Stomach (tissue), 9 donors: ENCODE results near the gene PEX12. TPM values are rescaled to one million over a fixed set of nuclear protein-coding genes. Genes with fewer than 3 reads are reported as not detected.

Source experiments
- DNase-seq, 2 donors: peaks; one replicate each; pipeline versions ENCODE4 v3.0.0 to v3.0.0-alpha.2; 2013 to 2019
- H3K27ac ChIP-seq, 5 donors: fragments of 200-600 bp in 4 of 5; sonication (generic) in 4 of 5; one replicate each; pipeline ENCODE4 v1.5.1; 2013 to 2019; ENCODE audit warnings: mild to moderate bottlenecking in 1 of 5, moderate library complexity in 1 of 5
- H3K27me3 ChIP-seq, 3 donors: fragments of 200-600 bp; sonication (generic); one replicate each; pipeline ENCODE4 v1.5.1; 2017 to 2019; ENCODE audit warnings: mixed run types in 1 of 3
- H3K36me3 ChIP-seq, 4 donors: fragments of 200-600 bp; sonication (generic); 1 replicate in 3 of 4; 2 replicates in 1 of 4; pipeline ENCODE4 v1.5.1; 2016 to 2019
- H3K4me1 ChIP-seq, 4 donors: fragments of 200-600 bp; sonication (generic); one replicate each; pipeline ENCODE4 v1.5.1; 2016 to 2019
- H3K4me3 ChIP-seq, 4 donors: fragments of 200-600 bp; sonication (generic) in 3 of 4; one replicate each; pipeline ENCODE4 v1.5.1; 2016 to 2019; ENCODE audit warnings: mild to moderate bottlenecking in 1 of 4
- H3K9me3 ChIP-seq, 4 donors: fragments of 200-600 bp; sonication (generic); one replicate each; pipeline ENCODE4 v1.5.1; 2016 to 2019
- EP300 ChIP-seq: sonication (generic); formaldehyde crosslinking; IDR thresholded peaks from one replicate; pipeline ENCODE4 v1.6.1; 2017; ENCODE audit warnings: antibody characterized with exemption
- POLR2A ChIP-seq, 4 donors: fragments of 450-650 bp; IDR thresholded peaks; one replicate each; pipeline ENCODE4 v1.6.1; 2016; ENCODE audit warnings: antibody characterized with exemption in 4 of 4, control low read depth in 2 of 4, mild to moderate bottlenecking in 1 of 4, moderate library complexity in 1 of 4
- POLR2AphosphoS5 ChIP-seq, 3 donors: sonication (generic); formaldehyde crosslinking; IDR thresholded peaks; one replicate each; pipeline ENCODE4 v1.6.1; 2016; ENCODE audit warnings: antibody characterized with exemption in 3 of 3
- WGBS, 5 donors: extraction: QIAGEN DNeasy Blood & Tissue Kit in 3 of 5; methylation state at CpG; one replicate each; pipeline versions ENCODE4 v1.1.5 to v1.1.7; 2013 to 2018; 5-methylcytosine and 5-hydroxymethylcytosine counted together
- intact Hi-C: fragments of 100-400 bp; cut with DNase I; formaldehyde crosslinking; loops from one replicate; pipeline ENCODE4 v1.15.1; 2023; ENCODE audit warnings: low total_unique reads
- polyA plus RNA-seq, 3 donors: library from polyadenylated mRNA; stranded (reverse); fragments of 200-250 nt; gene quantifications; one replicate each; pipeline ENCODE4 v1.2.3, GENCODE V29; 2013
- total RNA-seq, 5 donors: library from RNA; depleted of rRNA; stranded (reverse); fragments of >200 nt; gene quantifications; one replicate each; pipeline versions ENCODE4 v1.1.0 to v1.2.3, GENCODE V29; 2014 to 2016
- TF ChIP-seq, protein P1 (sequence below), 7 experiments: fragments of 450-650 bp in 4 of 7; fragments of 200-600 bp in 3 of 7; sonication (generic) in 3 of 7; IDR thresholded peaks; one replicate each; pipeline ENCODE4 v1.5.1; 2016 to 2019; ENCODE audit warnings: antibody characterized with exemption in 7 of 7, control low read depth in 2 of 7, mild to moderate bottlenecking in 1 of 7
- donor health status: healthy with polysubstance abuse.
- donor health status: Bipolar disorder and iron deficiency.
- donor health status: healthy.

PEX12 gene
- total and polyA plus RNA-seq, 8 donors = 0.58 to 3.2 (median 1.8) TPM; not detected in 1

DNA sequence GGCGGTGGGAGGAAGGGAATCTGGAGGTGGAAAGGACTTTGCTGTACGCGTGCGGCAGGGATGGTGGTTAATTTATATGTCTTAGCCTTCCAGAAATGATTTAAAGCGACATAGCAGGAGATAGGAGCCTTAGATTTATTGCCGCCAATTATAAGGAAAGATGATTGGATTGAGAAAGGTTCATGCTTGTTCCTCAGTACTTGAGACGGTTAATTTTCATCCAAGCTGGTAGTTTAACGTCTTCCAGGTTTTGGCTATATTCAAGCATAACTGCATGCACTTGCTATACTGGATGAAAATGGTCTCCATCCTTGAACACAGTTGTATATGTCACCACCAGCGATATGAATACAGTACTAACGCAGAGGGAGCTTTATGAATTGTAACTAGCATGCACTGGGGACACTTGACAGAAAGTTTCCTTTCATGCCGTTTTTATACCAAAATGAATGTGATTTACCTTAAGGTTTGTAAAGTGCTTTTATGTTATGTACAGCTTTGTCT, 610 bp upstream of the PEX12 start:
- H3K36me3 ChIP-seq = peaks cover 0 to 28% (median 23%) of the 10 kb centered on the region in 4 donors
- H3K27me3 ChIP-seq = no peaks in the 10 kb centered on the region
- peaks cover 16 to 25% (median 18%) of the 10 kb centered on the region in 4 donors for H3K4me1 ChIP-seq
- peak overlapping the region; percentile 89 to 95 (median 91) for H3K27ac ChIP-seq
- TF ChIP-seq, protein P1, sequence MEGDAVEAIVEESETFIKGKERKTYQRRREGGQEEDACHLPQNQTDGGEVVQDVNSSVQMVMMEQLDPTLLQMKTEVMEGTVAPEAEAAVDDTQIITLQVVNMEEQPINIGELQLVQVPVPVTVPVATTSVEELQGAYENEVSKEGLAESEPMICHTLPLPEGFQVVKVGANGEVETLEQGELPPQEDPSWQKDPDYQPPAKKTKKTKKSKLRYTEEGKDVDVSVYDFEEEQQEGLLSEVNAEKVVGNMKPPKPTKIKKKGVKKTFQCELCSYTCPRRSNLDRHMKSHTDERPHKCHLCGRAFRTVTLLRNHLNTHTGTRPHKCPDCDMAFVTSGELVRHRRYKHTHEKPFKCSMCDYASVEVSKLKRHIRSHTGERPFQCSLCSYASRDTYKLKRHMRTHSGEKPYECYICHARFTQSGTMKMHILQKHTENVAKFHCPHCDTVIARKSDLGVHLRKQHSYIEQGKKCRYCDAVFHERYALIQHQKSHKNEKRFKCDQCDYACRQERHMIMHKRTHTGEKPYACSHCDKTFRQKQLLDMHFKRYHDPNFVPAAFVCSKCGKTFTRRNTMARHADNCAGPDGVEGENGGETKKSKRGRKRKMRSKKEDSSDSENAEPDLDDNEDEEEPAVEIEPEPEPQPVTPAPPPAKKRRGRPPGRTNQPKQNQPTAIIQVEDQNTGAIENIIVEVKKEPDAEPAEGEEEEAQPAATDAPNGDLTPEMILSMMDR (IDR thresholded peaks at IDR 0.05) = no peak
- TF ChIP-seq EP300 = no peak
- TF ChIP-seq POLR2A (IDR thresholded peaks at IDR 0.05) = no peak
- no peak for TF ChIP-seq POLR2AphosphoS5 (IDR thresholded peaks at IDR 0.05)
- H3K9me3 ChIP-seq = no peaks in the 10 kb centered on the region
- WGBS, 5 donors = 2 to 4% (median 3%) methylated on average over 11 of the region's 11 CpGs
- intact Hi-C loops = no loop called here
- peak in 1 of 2 donors; percentile 26 for DNase-seq
- peak overlapping the region; percentile 58 to 74 (median 68) for H3K4me3 ChIP-seq

GRCh38 chr17:35577830-35578196, 558 bp downstream of the PEX12 start:
- peaks cover 16 to 25% (median 18%) of the 10 kb centered on the region in 4 donors for H3K4me1 ChIP-seq
- intact Hi-C loops = no loop called here
- TF ChIP-seq POLR2A (IDR thresholded peaks at IDR 0.05) (no peak), EP300 (no peak), POLR2AphosphoS5 (IDR thresholded peaks at IDR 0.05) (no peak)
- TF ChIP-seq, protein P1 (IDR thresholded peaks at IDR 0.05) = no peak
- no peaks in the 10 kb centered on the region for H3K9me3 ChIP-seq
- H3K36me3 ChIP-seq = peaks cover 0 to 32% (median 29%) of the 10 kb centered on the region in 4 donors
- no peaks in the 10 kb centered on the region for H3K27me3 ChIP-seq
- peak overlapping the region; percentile 89 to 95 (median 91) for H3K27ac ChIP-seq
- H3K4me3 ChIP-seq = peak overlapping the region; percentile 58 to 74 (median 68)
- WGBS, 5 donors = 2 to 3% (median 2%) methylated on average over 8 of the region's 8 CpGs
- DNase-seq = peak in 1 of 2 donors; percentile 59

DNA sequence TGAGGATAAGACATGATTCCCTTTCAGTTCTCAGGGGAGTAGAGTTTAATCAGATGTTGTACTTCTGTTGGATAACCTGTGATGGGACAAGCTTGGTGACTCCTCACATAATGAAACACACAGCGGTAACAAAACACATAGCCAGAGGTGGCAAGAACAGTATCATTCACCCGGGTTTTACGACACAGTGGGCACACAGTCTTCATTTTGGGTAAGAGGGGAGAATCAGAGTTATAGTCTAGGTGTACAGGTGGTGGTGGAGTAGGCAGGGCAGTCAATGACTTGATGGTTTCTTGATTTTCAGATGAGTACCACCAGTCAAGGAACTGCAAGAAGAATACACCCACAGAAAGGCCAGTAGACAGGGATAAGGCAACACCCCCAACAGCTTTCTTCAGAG, 2.6 kb downstream of the PEX12 start:
- Histone ChIP-seq H3K4me1 (peaks cover 16 to 33% (median 23%) of the 10 kb centered on the region in 4 donors), H3K27me3 (no peaks in the 10 kb centered on the region), H3K4me3 (no peak overlapping the region), H3K9me3 (no peaks in the 10 kb centered on the region), H3K27ac (no peak overlapping the region), H3K36me3 (peaks cover 0 to 33% (median 31%) of the 10 kb centered on the region in 4 donors)
- 81 to 97% (median 93%) methylated on average over 3 of the region's 3 CpGs for WGBS, 5 donors
- intact Hi-C loops = no loop called here
- no peak for DNase-seq
- no peak for TF ChIP-seq POLR2A (IDR thresholded peaks at IDR 0.05)
- TF ChIP-seq, protein P1 (IDR thresholded peaks at IDR 0.05) = no peak
- no peak for TF ChIP-seq EP300
- no peak for TF ChIP-seq POLR2AphosphoS5 (IDR thresholded peaks at IDR 0.05)

- no peak overlapping the region for H3K27ac ChIP-seq
- TF ChIP-seq EP300 (no peak), POLR2AphosphoS5 (IDR thresholded peaks at IDR 0.05) (no peak), POLR2A (IDR thresholded peaks at IDR 0.05) (no peak)
- TF ChIP-seq, protein P1 (IDR thresholded peaks at IDR 0.05) = no peak
- intact Hi-C loops = no loop called here
- H3K9me3 ChIP-seq = no peaks in the 10 kb centered on the region
- peak overlapping the region in 2 of 4 donors; percentile 76 to 84 for H3K4me3 ChIP-seq
- peaks cover 0 to 14% (median 10%) of the 10 kb centered on the region in 4 donors for H3K36me3 ChIP-seq
- peaks cover 23 to 37% (median 29%) of the 10 kb centered on the region in 4 donors for H3K4me1 ChIP-seq
- WGBS, 5 donors = 30 to 68% (median 54%) methylated on average over 2 of the region's 2 CpGs
- DNase-seq = no peak
- no peaks in the 10 kb centered on the region for H3K27me3 ChIP-seq
Observed at GRCh38 chr17:35569405-35569804, 9.0 kb downstream of the PEX12 start.
